H9 (cell line): ENCODE results near the gene DLK2. TPM values are rescaled to one million over a fixed set of nuclear protein-coding genes. Genes with fewer than 3 reads are reported as not detected.
A peak's percentile ranks its signal among the peaks of the same experiment; 100 is the strongest.

ENCODE experiments used
- DNase-seq: peaks from one replicate; pipeline ENCODE4 v3.0.0-alpha.2; 2017
- H2AFZ ChIP-seq: one replicate; pipeline ENCODE4 v1.6.1; 2013; ENCODE audit warnings: mild to moderate bottlenecking, low read length, control low read depth, moderate library complexity
- H2AK5ac ChIP-seq: 2 replicates; pipeline ENCODE4 v1.6.1; 2013; ENCODE audit warnings: low read length, control low read depth, mixed read lengths; ENCODE audit not compliant: insufficient read length
- H2BK120ac ChIP-seq: one replicate; pipeline ENCODE4 v1.6.1; 2013; ENCODE audit warnings: low read depth, mild to moderate bottlenecking, low read length, control low read depth, inconsistent platforms; ENCODE audit not compliant: poor library complexity, severe bottlenecking
- H2BK12ac ChIP-seq: 2 replicates; pipeline ENCODE4 v1.6.1; 2013; ENCODE audit warnings: low read length, control low read depth, mixed read lengths, low read depth; ENCODE audit not compliant: insufficient read length
- H2BK15ac ChIP-seq: 2 replicates; pipeline ENCODE4 v1.6.1; 2013; ENCODE audit warnings: low read depth, low read length, control low read depth
- H2BK20ac ChIP-seq: one replicate; pipeline ENCODE4 v1.6.1; 2013; ENCODE audit warnings: low read depth, mild to moderate bottlenecking, low read length, control low read depth, inconsistent platforms; ENCODE audit not compliant: poor library complexity, severe bottlenecking
- H2BK5ac ChIP-seq: 2 replicates; pipeline ENCODE4 v1.6.1; 2013; ENCODE audit warnings: low read length, control low read depth, mixed read lengths; ENCODE audit not compliant: insufficient read length
- H3K14ac ChIP-seq: 2 replicates; pipeline ENCODE4 v1.6.1; 2013; ENCODE audit warnings: low read length, control low read depth; ENCODE audit not compliant: insufficient read depth
- H3K18ac ChIP-seq: 2 replicates; pipeline ENCODE4 v1.6.1; 2013; ENCODE audit warnings: low read depth, mild to moderate bottlenecking, mixed read lengths, low read length, control low read depth; ENCODE audit not compliant: insufficient read length
- H3K23ac ChIP-seq: 2 replicates; pipeline ENCODE4 v1.6.1; 2013; ENCODE audit warnings: low read length, control low read depth, mixed read lengths, low read depth; ENCODE audit not compliant: insufficient read length
- H3K23me2 ChIP-seq: 2 replicates; pipeline ENCODE4 v1.6.1; 2013; ENCODE audit warnings: low read depth, mild to moderate bottlenecking, mixed read lengths, low read length, control low read depth; ENCODE audit not compliant: insufficient read length, poor library complexity, severe bottlenecking
- H3K27ac ChIP-seq: 2 replicates; pipeline ENCODE4 v1.5.1; 2013; ENCODE audit warnings: low read length, control low read depth, mixed read lengths, low read depth; ENCODE audit not compliant: insufficient read length
- H3K27me3 ChIP-seq: 2 replicates; pipeline ENCODE4 v1.6.1; 2013; ENCODE audit warnings: low read length, control low read depth, inconsistent platforms; ENCODE audit not compliant: insufficient read depth
- H3K4ac ChIP-seq: 2 replicates; pipeline ENCODE4 v1.6.1; 2013; ENCODE audit warnings: low read depth, mild to moderate bottlenecking, control low read depth, inconsistent platforms, low read length, moderate library complexity
- H3K4me1 ChIP-seq: 2 replicates; pipeline ENCODE4 v1.6.1; 2013; ENCODE audit warnings: low read length, control low read depth, inconsistent platforms; ENCODE audit not compliant: insufficient read depth
- H3K4me2 ChIP-seq: 2 replicates; pipeline ENCODE4 v1.6.1; 2013; ENCODE audit warnings: low read length, control low read depth, mixed read lengths; ENCODE audit not compliant: insufficient read length, insufficient read depth
- H3K56ac ChIP-seq: 2 replicates; pipeline ENCODE4 v1.6.1; 2013; ENCODE audit warnings: low read depth, mild to moderate bottlenecking, mixed read lengths, low read length, control low read depth; ENCODE audit not compliant: insufficient read length
- H3K79me1 ChIP-seq: 2 replicates; pipeline ENCODE4 v1.6.1; 2013; ENCODE audit warnings: low read depth, mild to moderate bottlenecking, moderate library complexity, low read length, control low read depth, inconsistent platforms; ENCODE audit not compliant: insufficient read depth, poor library complexity, severe bottlenecking
- H3K79me2 ChIP-seq: 2 replicates; pipeline ENCODE4 v1.6.1; 2013; ENCODE audit warnings: low read length, control low read depth, inconsistent platforms; ENCODE audit not compliant: insufficient read depth
- H3K9ac ChIP-seq: 2 replicates; pipeline ENCODE4 v1.6.1; 2013; ENCODE audit warnings: low read length, control low read depth, mixed read lengths; ENCODE audit not compliant: insufficient read length; ENCODE audit errors: extremely low read depth
- H3K9me3 ChIP-seq: one replicate; pipeline ENCODE4 v1.6.1; 2013; ENCODE audit warnings: low read depth, low read length, inconsistent platforms; ENCODE audit not compliant: control insufficient read depth
- H3T11ph ChIP-seq: one replicate; pipeline ENCODE4 v1.6.1; 2013; ENCODE audit warnings: mild to moderate bottlenecking, low read length, control low read depth, inconsistent platforms
- H4K20me1 ChIP-seq: one replicate; pipeline ENCODE4 v1.6.1; 2013; ENCODE audit not compliant: control insufficient read depth, insufficient read length, insufficient read depth
- H4K5ac ChIP-seq: 2 replicates; pipeline ENCODE4 v1.6.1; 2013; ENCODE audit warnings: low read depth, mild to moderate bottlenecking, mixed read lengths, low read length, control low read depth; ENCODE audit not compliant: insufficient read length
- H4K8ac ChIP-seq: replicated peaks from 2 replicates; pipeline ENCODE4 v1.6.1; 2013; ENCODE audit warnings: low read length, control low read depth, mixed read lengths, low read depth; ENCODE audit not compliant: insufficient read length
- H4K91ac ChIP-seq: 2 replicates; pipeline ENCODE4 v1.6.1; 2013; ENCODE audit warnings: low read depth, mild to moderate bottlenecking, moderate library complexity, mixed read lengths, low read length, control low read depth; ENCODE audit not compliant: insufficient read length
- H3K27ac Mint-ChIP-seq, 3 experiments: 2 replicates in 2 of 3; 3 replicates in 1 of 3; pipeline ENCODE4 v1.8.0; 2020 to 2021; ENCODE audit warnings: mixed read lengths in 3 of 3, mild to moderate bottlenecking in 1 of 3, moderate library complexity in 1 of 3
- H3K27me3 Mint-ChIP-seq: 2 replicates; pipeline ENCODE4 v1.8.0; 2021; ENCODE audit warnings: low read depth, mild to moderate bottlenecking, moderate library complexity, mixed read lengths
- H3K36me3 Mint-ChIP-seq, 3 experiments: 2 replicates in 2 of 3; 3 replicates in 1 of 3; pipeline ENCODE4 v1.8.0; 2020 to 2021; ENCODE audit warnings: low read depth in 3 of 3, mixed read lengths in 3 of 3; ENCODE audit not compliant: insufficient read depth in 1 of 3
- H3K4me1 Mint-ChIP-seq, 2 experiments: 2 replicates each; pipeline ENCODE4 v1.8.0; 2020; ENCODE audit warnings: mixed read lengths in 2 of 2
- H3K4me3 Mint-ChIP-seq, 2 experiments: 2 replicates in 1 of 2; 3 replicates in 1 of 2; pipeline ENCODE4 v1.8.0; 2020 to 2021; ENCODE audit warnings: mild to moderate bottlenecking in 2 of 2, mixed read lengths in 2 of 2, moderate library complexity in 1 of 2
- H3K9me3 Mint-ChIP-seq, 2 experiments: 2 replicates in 1 of 2; 3 replicates in 1 of 2; pipeline ENCODE4 v1.8.0; 2020; ENCODE audit warnings: mild to moderate bottlenecking in 2 of 2, mixed read lengths in 2 of 2, moderate library complexity in 1 of 2
- CTCF ChIP-seq: fragments of 200-600 bp; sonication (generic); conservative IDR thresholded peaks from 3 replicates; pipeline ENCODE4 v1.8.0; 2021; ENCODE audit warnings: antibody characterized with exemption, mild to moderate bottlenecking
- total RNA-seq: library from RNA; stranded (reverse); gene quantifications from 2 replicates; pipeline ENCODE4 v1.2.1, GENCODE V29; 2021

Gene DLK2
- total RNA-seq, 1 experiment from 2014 or later: 0.96 TPM

- no peak overlapping the region for H3K4me2 ChIP-seq
- H3K23me2 ChIP-seq: peaks cover 14% of the 10 kb centered on the region
- H3K27ac Mint-ChIP-seq: no peak overlapping the region
- no peak overlapping the region for H4K8ac ChIP-seq
- H3K27me3 Mint-ChIP-seq: peaks cover 38% of the 10 kb centered on the region
- H3K18ac ChIP-seq: no peak overlapping the region
- no peaks in the 10 kb centered on the region for H3K9me3 ChIP-seq
- no peak overlapping the region for H2BK120ac ChIP-seq
- H3T11ph ChIP-seq: no peak overlapping the region
- H3K9ac ChIP-seq: no peak overlapping the region
- no peaks in the 10 kb centered on the region for H3K79me2 ChIP-seq
- H3K4me1 Mint-ChIP-seq: peaks cover 9 to 12% of the 10 kb centered on the region in 2 experiments
- no peaks in the 10 kb centered on the region for H3K79me1 ChIP-seq
- H2BK20ac ChIP-seq: no peak overlapping the region
- peaks cover 0 to 25% (median 24%) of the 10 kb centered on the region in 3 experiments; a peak in 5 of 7 replicates for H3K36me3 Mint-ChIP-seq
- no peak overlapping the region for H3K56ac ChIP-seq
- no peaks in the 10 kb centered on the region for H3K4me1 ChIP-seq
- H2BK15ac ChIP-seq: no peak overlapping the region
- no peak overlapping the region for H2AFZ ChIP-seq
- no peaks in the 10 kb centered on the region; a peak in 2 of 5 replicates for H3K9me3 Mint-ChIP-seq
- TF ChIP-seq CTCF: no peak
- H3K27ac ChIP-seq: no peak overlapping the region
- no peak for DNase-seq
- peaks cover 4% of the 10 kb centered on the region for H4K20me1 ChIP-seq
- no peak overlapping the region for H4K91ac ChIP-seq
- no peak overlapping the region for H3K14ac ChIP-seq
- no peak overlapping the region for H2BK12ac ChIP-seq
- H2AK5ac ChIP-seq: no peak overlapping the region
- H3K23ac ChIP-seq: no peak overlapping the region
- peak overlapping the region in 1 of 2 experiments; percentile 86; a peak in 2 of 5 replicates for H3K4me3 Mint-ChIP-seq
- no peak overlapping the region for H4K5ac ChIP-seq
- no peak overlapping the region for H3K4ac ChIP-seq
- H2BK5ac ChIP-seq: no peak overlapping the region
- peaks cover 12% of the 10 kb centered on the region; the same call in 1 of the 2 replicates for H3K27me3 ChIP-seq
Measured at GRCh38 chr6:43453831-43454230, 1.5 kb downstream of the DLK2 start.
